ENCODE results near the gene STAB1.

The STAB1 gene

DNA sequence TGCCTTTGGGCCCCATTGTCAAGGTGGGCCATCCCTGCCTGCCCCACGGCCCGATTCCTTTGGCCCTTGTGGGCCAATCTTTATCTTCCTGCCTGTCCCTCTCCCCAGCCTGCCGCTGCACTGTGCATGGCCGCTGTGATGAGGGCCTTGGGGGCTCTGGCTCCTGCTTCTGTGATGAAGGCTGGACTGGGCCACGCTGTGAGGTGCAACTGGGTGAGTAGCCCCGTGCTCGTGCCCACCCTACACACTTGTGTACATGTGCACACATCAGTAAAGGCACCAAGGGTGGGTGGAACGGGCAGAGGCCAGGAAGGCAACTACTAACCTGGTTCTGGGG lies 26.3 kb downstream of the STAB1 start:
- H4K20me1 ChIP-seq (ENCODE audit: control insufficient read depth, insufficient read depth, low read depth, low read length), result no peaks in the 10 kb centered on the region

DNA sequence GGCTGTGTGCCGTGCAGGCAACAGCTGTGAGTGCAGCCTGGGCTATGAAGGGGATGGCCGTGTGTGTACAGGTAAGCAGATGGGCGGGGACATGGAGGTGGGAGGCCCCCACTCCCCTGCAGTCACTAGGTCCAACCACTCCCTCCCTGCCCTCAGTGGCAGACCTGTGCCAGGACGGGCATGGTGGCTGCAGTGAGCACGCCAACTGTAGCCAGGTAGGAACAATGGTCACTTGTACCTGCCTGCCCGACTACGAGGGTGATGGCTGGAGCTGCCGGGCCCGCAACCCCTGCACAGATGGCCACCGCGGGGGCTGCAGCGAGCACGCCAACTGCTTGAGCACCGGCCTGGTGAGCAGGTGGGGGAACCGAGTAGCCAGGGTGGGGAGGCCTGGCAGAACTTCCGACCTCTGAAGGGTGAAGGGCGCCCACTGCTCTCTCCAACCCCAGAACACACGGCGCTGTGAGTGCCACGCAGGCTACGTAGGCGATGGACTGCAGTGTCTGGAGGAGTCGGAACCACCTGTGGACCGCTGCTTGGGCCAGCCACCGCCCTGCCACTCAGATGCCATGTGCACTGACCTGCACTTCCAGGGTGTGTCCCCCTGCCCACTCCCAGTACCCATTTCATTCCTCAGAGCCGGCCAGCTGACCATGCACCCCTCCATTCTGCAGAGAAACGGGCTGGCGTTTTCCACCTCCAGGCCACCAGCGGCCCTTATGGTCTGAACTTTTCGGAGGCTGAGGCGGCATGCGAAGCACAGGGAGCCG lies 26.9 kb downstream of the STAB1 start:
- Histone ChIP-seq H3K27ac (ENCODE audit: low read depth, low read length) (no peak overlapping the region), H3K9me2 (replicated peaks; ENCODE audit: control insufficient read depth, low read length) (no peaks in the 10 kb centered on the region), H3K4me1 (ENCODE audit: control insufficient read depth, low read length) (no peaks in the 10 kb centered on the region), H3K4me2 (ENCODE audit: low read length) (no peak overlapping the region), H4K20me1 (ENCODE audit: control insufficient read depth, insufficient read depth, low read depth, low read length) (no peaks in the 10 kb centered on the region), H3K27me3 (ENCODE audit: control insufficient read depth, low read length) (no peaks in the 10 kb centered on the region), H3K79me2 (ENCODE audit: control insufficient read depth, low read length) (no peaks in the 10 kb centered on the region), H3K4me3 (ENCODE audit: low read length) (no peak overlapping the region), H3F3A (ENCODE audit: control insufficient read depth, insufficient read depth) (no peaks in the 10 kb centered on the region), H3K9me3 (ENCODE audit: control insufficient read depth, insufficient read depth, low read length) (no peaks in the 10 kb centered on the region), H3K36me3 (ENCODE audit: control insufficient read depth, low read length) (peaks cover 21% of the 10 kb centered on the region)
- TF ChIP-seq CTCF (IDR thresholded peaks at IDR 0.05; ENCODE audit: low read depth, low read length, poor library complexity, severe bottlenecking), result no peak
- no peak for TF ChIP-seq EZH2phosphoT487 (IDR thresholded peaks at IDR 0.05; ENCODE audit: borderline replicate concordance, low read length)

More for the DNA sequence above, 26.3 kb downstream of the STAB1 start:
- Histone ChIP-seq H3F3A (ENCODE audit: control insufficient read depth, insufficient read depth) (no peaks in the 10 kb centered on the region), H3K27me3 (ENCODE audit: control insufficient read depth, low read length) (no peaks in the 10 kb centered on the region), H3K36me3 (ENCODE audit: control insufficient read depth, low read length) (peaks cover 15% of the 10 kb centered on the region), H3K79me2 (ENCODE audit: control insufficient read depth, low read length) (no peaks in the 10 kb centered on the region), H3K4me1 (ENCODE audit: control insufficient read depth, low read length) (no peaks in the 10 kb centered on the region), H3K9me3 (ENCODE audit: control insufficient read depth, insufficient read depth, low read length) (no peaks in the 10 kb centered on the region), H3K9me2 (replicated peaks; ENCODE audit: control insufficient read depth, low read length) (no peaks in the 10 kb centered on the region), H3K4me2 (ENCODE audit: low read length) (no peak overlapping the region), H3K27ac (ENCODE audit: low read depth, low read length) (no peak overlapping the region), H3K4me3 (ENCODE audit: low read length) (no peak overlapping the region)
- no peak for TF ChIP-seq EZH2phosphoT487 (IDR thresholded peaks at IDR 0.05; ENCODE audit: borderline replicate concordance, low read length)
- TF ChIP-seq CTCF (IDR thresholded peaks at IDR 0.05; ENCODE audit: low read depth, low read length, poor library complexity, severe bottlenecking), result no peak

- no peaks in the 10 kb centered on the region for H3K27me3 ChIP-seq (ENCODE audit: control insufficient read depth, low read length)
- no peak overlapping the region for H3K27ac ChIP-seq (ENCODE audit: low read depth, low read length)
- no peaks in the 10 kb centered on the region for H3F3A ChIP-seq (ENCODE audit: control insufficient read depth, insufficient read depth)
- TF ChIP-seq CTCF (IDR thresholded peaks at IDR 0.05; ENCODE audit: low read depth, low read length, poor library complexity, severe bottlenecking) (no peak), EZH2phosphoT487 (IDR thresholded peaks at IDR 0.05; ENCODE audit: borderline replicate concordance, low read length) (no peak)
- no peaks in the 10 kb centered on the region for H3K9me2 ChIP-seq (replicated peaks; ENCODE audit: control insufficient read depth, low read length)
- no peak overlapping the region for H3K4me3 ChIP-seq (ENCODE audit: low read length)
- no peak overlapping the region for H3K4me2 ChIP-seq (ENCODE audit: low read length)
- no peaks in the 10 kb centered on the region for H3K9me3 ChIP-seq (ENCODE audit: control insufficient read depth, insufficient read depth, low read length)
- H3K4me1 ChIP-seq (ENCODE audit: control insufficient read depth, low read length), result no peaks in the 10 kb centered on the region
- H3K36me3 ChIP-seq (ENCODE audit: control insufficient read depth, low read length), result peaks cover 28% of the 10 kb centered on the region
- no peaks in the 10 kb centered on the region for H3K79me2 ChIP-seq (ENCODE audit: control insufficient read depth, low read length)
- no peaks in the 10 kb centered on the region for H4K20me1 ChIP-seq (ENCODE audit: control insufficient read depth, insufficient read depth, low read depth, low read length)
These were observed 27.6 kb downstream of the STAB1 start for GRCh38 chr3:52522651-52523251.
